ENCODE results near the gene LRGUK.

DNA sequence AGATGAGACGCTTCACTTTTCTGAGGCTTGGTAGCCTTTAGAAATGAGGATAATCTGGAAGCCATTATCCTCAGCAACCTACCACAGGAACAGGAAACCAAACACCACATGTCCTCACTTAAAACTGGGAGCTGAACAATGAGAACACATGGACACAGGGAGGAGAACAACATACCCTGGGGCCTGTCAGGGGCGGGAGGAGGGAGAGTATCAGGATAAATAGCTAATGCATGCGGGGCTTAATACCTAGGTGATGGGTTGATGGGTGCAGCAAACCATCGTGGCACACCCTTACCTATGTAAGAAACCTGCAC lies 48.9 kb downstream of the LRGUK start:
- TF ChIP-seq EZH2 (IDR thresholded peaks at IDR 0.05; ENCODE audit: low read length, unreplicated experiment) (no peak), CTCF (conservative IDR thresholded peaks at IDR 0.05; ENCODE audit: low read depth, low read length) (no peak)
